Ascending aorta (tissue), 2 donors: ENCODE data around the gene ZC3H7A. TPM values are rescaled to one million over a fixed set of nuclear protein-coding genes. Genes with fewer than 3 reads are reported as not detected.
"Not testable (repeated sequence)": the region's sequence is repeated elsewhere in the genome, so short reads cannot be mapped to it uniquely, and the experiment has no call there.

Experiments
- DNase-seq, 2 donors: peaks; one replicate each; pipeline ENCODE4 v3.0.0-alpha.2; 2019; ENCODE audit warnings: low spot score in 2 of 2
- H3K27ac ChIP-seq, 2 donors: fragments of 200-600 bp; sonication (generic); one replicate each; pipeline ENCODE4 v1.5.1; 2016 to 2017; ENCODE audit warnings: mild to moderate bottlenecking in 1 of 2
- H3K27me3 ChIP-seq: fragments of 200-600 bp; sonication (generic); one replicate; pipeline ENCODE4 v1.5.1; 2017
- H3K36me3 ChIP-seq, 2 donors: fragments of 200-600 bp; sonication (generic); one replicate each; pipeline ENCODE4 v1.5.1; 2016
- H3K4me1 ChIP-seq, 2 donors: fragments of 200-600 bp; sonication (generic); one replicate each; pipeline ENCODE4 v1.5.1; 2016 to 2017; ENCODE audit warnings: mild to moderate bottlenecking in 1 of 2
- H3K4me3 ChIP-seq, 2 donors: fragments of 200-600 bp; sonication (generic); one replicate each; pipeline ENCODE4 v1.5.1; 2016 to 2017; ENCODE audit warnings: mild to moderate bottlenecking in 1 of 2
- H3K9me3 ChIP-seq, 2 donors: fragments of 200-600 bp; sonication (generic); one replicate each; pipeline ENCODE4 v1.5.1; 2016
- CTCF ChIP-seq, 3 experiments: fragments of 200-600 bp in 2 of 3; fragments of 450-650 bp in 1 of 3; sonication (generic) in 2 of 3; IDR thresholded peaks; one replicate each; pipeline ENCODE4 v1.5.1; 2016 to 2019; ENCODE audit warnings: antibody characterized with exemption in 3 of 3, mild to moderate bottlenecking in 1 of 3, moderate library complexity in 1 of 3
- intact Hi-C: fragments of 100-400 bp; cut with DNase I; formaldehyde crosslinking; loops from one replicate; pipeline ENCODE4 v1.15.1; 2023
- total RNA-seq: library from RNA; depleted of rRNA; stranded (reverse); fragments of >200 nt; gene quantifications from one replicate; pipeline ENCODE4 v1.1.0, GENCODE V29; 2016

The ZC3H7A gene
- total RNA-seq, 1 donor from 2014 or later = 56.9 TPM

- peak overlapping the region; percentile 12 to 15 for H3K27ac ChIP-seq
- no peak overlapping the region for H3K4me3 ChIP-seq
- H3K36me3 ChIP-seq = no peaks in the 10 kb centered on the region
- peaks cover 0 to 3% of the 10 kb centered on the region in 2 donors for H3K4me1 ChIP-seq
- no peaks in the 10 kb centered on the region for H3K9me3 ChIP-seq
- peak; percentile 14 to 71 for DNase-seq
- no peak for TF ChIP-seq CTCF (IDR thresholded peaks at IDR 0.05)
- intact Hi-C loops = no loop called here
- H3K27me3 ChIP-seq = no peaks in the 10 kb centered on the region
These were observed 27.3 kb upstream of the ZC3H7A start for GRCh38 chr16:11824362-11824761.

GRCh38 chr16:11823645-11824044 lies 26.6 kb upstream of the ZC3H7A start:
- intact Hi-C loops, H3K27me3 ChIP-seq, H3K36me3 ChIP-seq, H3K4me1 ChIP-seq, H3K4me3 ChIP-seq, H3K27ac ChIP-seq, DNase-seq, H3K9me3 ChIP-seq: not testable (repeated sequence)

- no peak for DNase-seq
- H3K27me3 ChIP-seq = no peaks in the 10 kb centered on the region
- intact Hi-C loops = no loop called here
- peaks cover 0 to 3% of the 10 kb centered on the region in 2 donors for H3K4me1 ChIP-seq
- H3K27ac ChIP-seq = no peak overlapping the region
- no peak overlapping the region for H3K4me3 ChIP-seq
- no peaks in the 10 kb centered on the region for H3K36me3 ChIP-seq
- no peaks in the 10 kb centered on the region for H3K9me3 ChIP-seq
- TF ChIP-seq CTCF (IDR thresholded peaks at IDR 0.05) = no peak
These were observed 22.7 kb upstream of the ZC3H7A start for GRCh38 chr16:11819798-11820197.

- H3K36me3 ChIP-seq, H3K9me3 ChIP-seq, H3K27ac ChIP-seq, intact Hi-C loops, H3K4me1 ChIP-seq, H3K27me3 ChIP-seq, DNase-seq, H3K4me3 ChIP-seq: not testable (repeated sequence)
These were observed 21.9 kb upstream of the ZC3H7A start for GRCh38 chr16:11818970-11819369.

GRCh38 chr16:11816123-11816522 lies 19.1 kb upstream of the ZC3H7A start:
- no peak for TF ChIP-seq CTCF (IDR thresholded peaks at IDR 0.05)
- H3K36me3 ChIP-seq = no peaks in the 10 kb centered on the region
- no peak overlapping the region for H3K4me3 ChIP-seq
- H3K9me3 ChIP-seq = no peaks in the 10 kb centered on the region
- no peaks in the 10 kb centered on the region for H3K27me3 ChIP-seq
- H3K27ac ChIP-seq = no peak overlapping the region
- intact Hi-C loops = no loop called here
- no peaks in the 10 kb centered on the region for H3K4me1 ChIP-seq
- DNase-seq = no peak

GRCh38 chr16:11814800-11815199 lies 17.7 kb upstream of the ZC3H7A start:
- H3K4me3 ChIP-seq, H3K9me3 ChIP-seq, H3K36me3 ChIP-seq, H3K27me3 ChIP-seq, H3K27ac ChIP-seq, H3K4me1 ChIP-seq: not testable (repeated sequence)
- peak in 1 of 2 donors; percentile 23 for DNase-seq
- intact Hi-C loops = loop anchor here (5.0 kb wide), 1 partner anchor 417 kb away; no protein-coding TSS in a partner anchor

GRCh38 chr16:11806721-11807120 lies 9.7 kb upstream of the ZC3H7A start:
- TF ChIP-seq CTCF (IDR thresholded peaks at IDR 0.05) = no peak
- no peaks in the 10 kb centered on the region for H3K9me3 ChIP-seq
- no peaks in the 10 kb centered on the region for H3K36me3 ChIP-seq
- intact Hi-C loops = no loop called here
- H3K4me1 ChIP-seq = peaks cover 0 to 3% of the 10 kb centered on the region in 2 donors
- no peak for DNase-seq
- no peaks in the 10 kb centered on the region for H3K27me3 ChIP-seq
- H3K27ac ChIP-seq = no peak overlapping the region
- no peak overlapping the region for H3K4me3 ChIP-seq
